Measurements from ENCODE around the gene DOK3.

The DOK3 gene

GRCh38 chr5:177483994-177484901 lies 25.4 kb downstream of the DOK3 start:
- DNase-seq (ENCODE audit: low read depth in 2 of 2) = no peak

GRCh38 chr5:177483042-177483441 lies 26.6 kb downstream of the DOK3 start:
- DNase-seq (ENCODE audit: low read depth in 2 of 2) = no peak

- no peak for DNase-seq (ENCODE audit: low read depth in 2 of 2)
Observed at GRCh38 chr5:177482359-177482795, 27.2 kb downstream of the DOK3 start.

GRCh38 chr5:177479774-177480173 lies 29.9 kb downstream of the DOK3 start:
- DNase-seq (ENCODE audit: low read depth in 2 of 2) = no peak

GRCh38 chr5:177478711-177479646 lies 30.6 kb downstream of the DOK3 start:
- peak in 1 of 2 donors; percentile 37 for DNase-seq (ENCODE audit: low read depth in 2 of 2)

GRCh38 chr5:177477701-177478477 lies 31.7 kb downstream of the DOK3 start:
- no peak for DNase-seq (ENCODE audit: low read depth in 2 of 2)

GRCh38 chr5:177476531-177477233 lies 32.9 kb downstream of the DOK3 start:
- no peak for DNase-seq (ENCODE audit: low read depth in 2 of 2)

GRCh38 chr5:177475563-177476427 lies 33.8 kb downstream of the DOK3 start:
- DNase-seq (ENCODE audit: low read depth in 2 of 2) = no peak

- no peak for DNase-seq (ENCODE audit: low read depth in 2 of 2)
Observed at GRCh38 chr5:177474846-177475562, 34.6 kb downstream of the DOK3 start.

GRCh38 chr5:177474002-177474476 lies 35.6 kb downstream of the DOK3 start:
- DNase-seq (ENCODE audit: low read depth in 2 of 2) = no peak

GRCh38 chr5:177473443-177474001 lies 36.1 kb downstream of the DOK3 start, which contains the start of gene DBN1:
Gene DBN1 (minus strand): TSS chr5:177473634. CDS start chr5:177473521, 113 bp downstream.
- peak in 1 of 2 donors; percentile 41 for DNase-seq (ENCODE audit: low read depth in 2 of 2)

- peak; percentile 74 to 85 for DNase-seq (ENCODE audit: low read depth in 2 of 2)
Observed at GRCh38 chr5:177472460-177473442, 36.9 kb downstream of the DOK3 start.

- peak; percentile 50 to 56 for DNase-seq (ENCODE audit: low read depth in 2 of 2)
Observed at GRCh38 chr5:177471610-177472356, 37.8 kb downstream of the DOK3 start.

- no peak for DNase-seq (ENCODE audit: low read depth in 2 of 2)
Observed at GRCh38 chr5:177470759-177471536, 38.7 kb downstream of the DOK3 start.

- DNase-seq (ENCODE audit: low read depth in 2 of 2) = no peak
Observed at GRCh38 chr5:177469750-177470525, 39.7 kb downstream of the DOK3 start.
